HG02943 (cell line): ENCODE measurements around the gene IMMP1L.
"Not testable (repeated sequence)": the region's sequence is repeated elsewhere in the genome, so short reads cannot be mapped to it uniquely, and the experiment has no call there.

Experiments used
- ATAC-seq: cut with Tn5 transposase; IDR thresholded peaks from one replicate; pipeline ENCODE4 v1.9.1; 2021; ENCODE audit warnings: mild to moderate bottlenecking, low read depth, moderate library complexity; ENCODE audit not compliant: unreplicated experiment

The IMMP1L gene

GRCh38 chr11:31509429-31510345, at the start of gene IMMP1L, which contains the start of gene ELP4:
IMMP1L (minus strand) TSS chr11:31509622; CDS start chr11:31463276, 46,346 bp downstream.
ELP4 (plus strand) TSS chr11:31509767; CDS start chr11:31509785, 18 bp downstream.
- ATAC-seq: peak; percentile 100

- no peak for ATAC-seq
Observed at GRCh38 chr11:31558001-31558400, 48.6 kb upstream of the IMMP1L start.

DNA sequence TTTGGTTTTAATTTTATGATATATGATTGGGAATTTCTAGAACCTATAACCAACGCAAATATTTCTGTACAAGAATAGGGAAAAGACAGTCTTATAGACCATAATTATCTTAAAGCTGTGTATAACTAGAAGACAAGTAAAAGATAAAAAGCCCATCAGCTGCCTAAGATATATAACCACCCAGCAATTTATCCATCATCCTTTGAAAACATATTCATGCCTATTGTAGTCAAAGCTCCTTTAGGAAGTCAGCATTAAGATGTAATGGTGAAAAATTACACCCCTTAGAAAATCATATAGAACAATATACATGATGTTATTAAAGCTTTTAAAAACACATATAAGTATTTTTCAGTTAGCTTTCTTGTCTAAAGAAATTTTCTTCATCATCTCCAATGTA, 46.5 kb upstream of the IMMP1L start:
- no peak for ATAC-seq

GRCh38 chr11:31542862-31543261, 33.4 kb upstream of the IMMP1L start:
- ATAC-seq: no peak

DNA sequence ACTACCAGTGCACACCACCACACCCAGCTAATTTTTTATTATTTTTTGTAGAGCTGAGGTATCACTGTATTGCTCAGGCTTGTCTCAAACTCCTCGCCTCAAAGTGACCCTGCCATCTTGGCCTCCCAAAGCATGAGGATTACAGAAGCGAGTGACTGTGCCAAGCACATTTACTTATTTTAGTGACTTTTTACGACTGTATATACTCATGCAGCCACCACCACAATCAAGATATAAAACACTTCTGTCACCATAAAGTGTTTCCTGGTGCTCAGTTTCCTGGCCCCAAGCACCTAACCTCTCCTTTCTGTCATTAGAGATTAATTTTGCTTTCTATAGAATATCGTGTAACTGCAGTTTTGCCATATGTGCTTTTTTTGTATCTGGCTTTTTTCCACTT, 26.1 kb upstream of the IMMP1L start:
- no peak for ATAC-seq

DNA sequence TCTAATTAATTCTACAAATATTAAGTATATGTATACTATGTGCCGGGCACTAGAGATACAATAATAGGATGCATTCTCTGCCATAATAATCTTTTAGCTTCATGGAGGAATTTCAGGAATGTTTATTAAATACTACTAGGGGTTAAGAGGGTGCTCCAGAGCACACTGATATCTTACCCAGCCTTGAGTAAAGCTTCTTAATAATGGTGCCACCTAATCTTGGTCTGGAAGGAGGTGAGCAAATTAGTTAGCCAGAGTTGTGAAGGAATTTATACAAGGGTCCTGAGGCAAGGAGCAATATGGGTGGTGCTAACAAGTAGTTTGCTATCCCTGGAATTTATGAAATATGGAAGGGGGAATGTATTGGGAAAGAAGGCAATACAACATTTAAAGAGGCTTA, 21.9 kb upstream of the IMMP1L start:
- no peak for ATAC-seq

GRCh38 chr11:31529701-31530100, 20.3 kb upstream of the IMMP1L start:
- ATAC-seq: no peak

DNA sequence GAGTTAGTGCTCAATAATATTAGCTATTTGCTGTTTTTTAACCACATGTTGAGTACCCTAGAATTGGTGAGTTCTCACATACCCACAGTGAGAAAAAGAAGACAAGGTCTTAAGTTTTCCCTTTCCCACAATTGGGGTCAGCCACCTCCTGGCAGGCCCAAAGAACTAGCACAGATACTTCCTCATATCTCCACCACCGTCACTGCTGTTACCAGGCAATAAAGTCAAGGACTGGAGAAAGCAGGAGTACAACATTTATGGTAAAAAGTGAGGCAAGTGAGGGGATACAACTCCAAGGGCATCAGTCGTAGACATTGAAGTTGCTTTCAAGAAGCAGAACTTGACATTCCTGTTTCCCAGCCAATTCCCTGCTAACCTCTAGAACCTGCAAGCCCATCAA, 19.8 kb upstream of the IMMP1L start:
- ATAC-seq: no peak

DNA sequence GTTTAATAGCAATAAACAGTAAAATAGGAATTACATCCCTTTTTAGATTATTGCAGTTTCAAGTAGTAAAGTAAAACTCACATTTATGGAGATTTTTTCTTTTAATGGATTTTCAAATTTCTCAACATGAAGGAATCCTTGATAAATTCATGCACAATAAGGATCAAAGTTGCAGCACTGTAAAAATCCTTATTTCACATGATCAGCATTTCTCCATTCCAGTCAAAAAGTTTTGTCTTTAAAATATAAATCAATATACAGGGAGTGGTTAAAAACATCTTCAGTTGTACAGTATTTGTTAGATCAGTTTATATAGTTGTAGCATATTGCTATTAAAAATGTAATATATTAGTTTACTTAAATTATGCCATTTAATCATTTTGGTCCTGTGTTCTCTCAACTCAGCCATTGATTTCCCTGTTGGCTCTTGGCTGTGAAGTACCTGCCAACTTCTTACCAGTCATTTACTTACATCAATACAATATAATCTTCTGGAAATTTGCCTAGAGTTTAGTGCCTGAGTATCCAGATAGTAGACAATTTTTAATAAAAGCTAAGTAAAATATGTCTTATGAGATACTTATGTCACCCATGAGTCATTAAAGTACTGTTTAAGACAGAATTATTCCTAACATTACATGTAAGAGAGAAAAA, 12.2 kb upstream of the IMMP1L start:
- no peak for ATAC-seq

DNA sequence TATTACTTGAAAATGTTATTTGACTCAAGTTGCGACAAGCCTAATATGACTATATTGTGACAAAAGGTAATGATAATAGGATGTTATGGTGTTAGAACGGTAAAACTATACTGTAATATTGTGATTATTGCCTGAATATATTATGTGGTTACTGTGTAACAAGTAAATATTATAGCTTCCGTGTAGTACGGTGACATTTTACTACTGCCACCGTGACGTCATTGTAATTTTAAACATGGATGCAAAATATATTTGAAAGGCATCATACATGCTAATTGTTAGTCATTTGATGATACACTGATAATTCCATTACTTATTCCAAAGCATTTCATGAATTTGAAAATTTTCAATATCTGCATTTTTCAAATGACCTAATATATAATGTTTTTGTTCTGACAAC, 2.7 kb upstream of the IMMP1L start:
- no peak for ATAC-seq

GRCh38 chr11:31509051-31509428, 382 bp downstream of the IMMP1L start:
- ATAC-seq: peak; percentile 13

- no peak for ATAC-seq
Observed at GRCh38 chr11:31500560-31500959, 8.9 kb downstream of the IMMP1L start.

DNA sequence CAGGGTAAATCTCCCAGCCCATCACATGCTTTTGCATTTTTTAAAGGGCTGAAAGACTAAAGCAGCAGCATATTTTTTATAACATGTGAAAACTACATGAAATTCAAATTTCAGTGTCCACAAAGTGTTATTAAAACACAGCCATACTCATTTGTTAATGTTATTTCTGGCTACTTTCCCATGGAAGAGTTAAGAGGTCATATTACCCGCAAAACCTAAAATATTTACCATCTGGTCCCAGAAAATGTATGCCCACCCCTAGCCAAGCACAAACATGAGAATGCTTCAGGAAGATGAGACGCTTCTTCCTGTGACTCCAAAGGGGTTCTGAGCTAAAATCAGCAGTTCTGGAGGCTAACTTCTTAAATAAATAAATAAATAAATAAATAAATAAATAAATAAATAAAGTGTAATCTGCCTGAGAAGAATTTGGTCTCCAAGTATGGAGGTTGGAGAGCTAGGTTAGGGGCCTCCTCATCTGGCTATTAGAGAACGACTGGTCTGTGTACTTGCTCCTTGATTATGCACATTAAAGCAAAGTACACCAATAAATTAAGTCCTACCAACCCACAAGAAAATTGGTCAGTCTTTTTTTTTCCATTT, 9.7 kb downstream of the IMMP1L start:
- ATAC-seq: no peak

- not testable (repeated sequence) for ATAC-seq
Observed at GRCh38 chr11:31493762-31494161, 15.7 kb downstream of the IMMP1L start.

DNA sequence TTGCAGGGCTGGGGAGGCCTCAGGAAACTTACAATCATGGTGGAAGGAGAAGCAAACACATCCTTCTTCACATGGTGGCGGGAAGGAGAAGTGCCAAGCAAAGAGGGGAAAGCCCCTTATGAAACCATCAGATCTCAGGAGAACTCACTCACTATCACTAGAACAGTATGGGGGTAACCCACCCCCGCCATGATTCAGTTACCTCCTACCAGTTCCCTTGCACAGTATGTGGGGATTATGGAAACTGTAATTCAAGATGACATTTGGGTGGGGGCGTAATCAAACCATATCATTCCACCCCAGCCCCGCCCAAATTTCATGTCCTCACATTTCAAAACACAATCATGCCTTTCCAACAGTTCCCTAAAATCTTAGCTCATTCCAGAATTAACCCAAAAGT, 16.2 kb downstream of the IMMP1L start:
- ATAC-seq: no peak

DNA sequence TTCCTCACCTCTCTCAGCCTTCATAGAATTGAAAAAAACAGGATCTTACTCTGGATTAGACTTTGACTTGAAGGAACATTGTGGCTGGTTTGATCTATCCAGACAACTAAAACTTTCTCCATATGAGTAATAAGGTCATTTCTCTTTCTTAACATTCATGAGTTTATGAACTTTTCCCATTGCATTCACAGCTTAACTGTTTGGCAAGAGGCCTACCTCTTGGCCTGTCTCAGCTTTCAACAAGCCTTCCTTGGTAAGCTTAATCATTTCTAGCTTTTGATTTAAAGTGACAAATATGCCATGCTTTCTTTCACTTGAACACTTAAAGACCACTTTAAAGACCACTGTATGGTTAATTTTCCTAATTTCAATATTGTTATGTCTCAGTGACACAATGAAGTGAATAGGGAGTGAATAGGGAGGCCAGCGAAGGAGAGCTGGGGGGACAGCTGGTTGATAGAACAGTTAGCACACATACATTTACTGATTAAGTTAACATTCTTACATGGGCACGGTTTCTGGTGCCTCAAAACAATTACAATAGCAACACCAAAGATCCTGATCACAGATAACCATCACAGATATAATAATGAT, 17.0 kb downstream of the IMMP1L start:
- ATAC-seq: no peak

GRCh38 chr11:31487848-31488247, 21.6 kb downstream of the IMMP1L start:
- ATAC-seq: no peak

DNA sequence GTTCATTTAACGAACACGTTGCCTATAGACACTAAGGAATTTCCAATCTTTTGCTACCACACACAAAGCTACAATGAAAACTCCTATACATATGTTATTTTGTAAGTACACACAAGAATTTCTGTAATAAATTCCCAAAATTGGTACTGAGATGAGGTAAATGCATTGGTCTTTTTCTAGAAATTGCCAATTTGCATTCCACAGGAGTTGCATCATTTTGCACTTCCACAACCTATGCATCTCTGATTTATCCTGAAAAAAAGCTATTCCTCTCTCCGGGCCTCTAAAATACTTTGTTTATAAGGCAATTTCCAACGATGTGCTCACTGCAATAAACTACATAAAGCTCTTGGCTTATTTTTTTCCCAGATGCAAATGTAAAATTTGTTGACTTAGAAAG, 24.9 kb downstream of the IMMP1L start:
- no peak for ATAC-seq

DNA sequence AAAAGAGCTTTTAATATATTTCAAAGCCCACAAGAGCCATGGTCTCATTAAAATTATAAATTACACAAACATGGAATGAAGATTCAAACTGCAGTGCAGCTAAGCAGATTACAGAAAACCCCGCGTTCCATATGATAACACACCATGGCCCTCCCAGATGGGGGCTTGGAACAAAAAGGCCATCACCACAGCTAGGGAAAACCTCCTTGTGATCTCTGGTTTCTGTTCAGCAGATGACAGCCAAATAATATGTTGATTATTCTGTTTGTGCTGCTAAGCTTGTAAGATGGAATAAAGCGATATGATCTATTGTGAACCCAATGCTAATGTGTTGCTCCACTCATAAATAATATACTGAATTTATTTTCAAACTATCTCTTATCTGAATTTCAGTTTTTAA, 28.5 kb downstream of the IMMP1L start:
- no peak for ATAC-seq

DNA sequence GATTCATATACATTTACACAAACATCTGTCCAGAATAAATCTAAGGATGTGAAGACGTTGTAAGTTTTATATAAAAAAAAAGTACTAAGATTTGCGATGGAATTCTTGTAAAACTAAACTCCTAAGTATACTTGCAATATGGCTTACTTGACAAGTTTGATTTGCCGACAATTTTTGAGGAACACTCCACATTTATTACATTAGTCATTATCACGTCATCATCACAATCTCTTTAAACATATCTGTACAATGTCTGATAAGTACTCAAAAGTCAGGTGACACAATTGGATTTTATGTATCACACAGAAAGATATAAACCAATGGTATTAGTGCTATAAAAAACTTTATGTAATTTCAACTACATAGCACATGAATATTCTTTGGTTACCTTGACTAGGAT, 30.4 kb downstream of the IMMP1L start:
- ATAC-seq: no peak

GRCh38 chr11:31478223-31478590, 31.2 kb downstream of the IMMP1L start:
- ATAC-seq: no peak
